VCaP (cell line): ENCODE measurements around the gene TSEN54.
A peak's percentile ranks its signal among the peaks of the same experiment; 100 is the strongest.

ENCODE experiments used
- H3K27ac ChIP-seq: fragments of 450-650 bp; 2 replicates; pipeline ENCODE4 v1.5.1; 2017
- TF ChIP-seq, protein P1 (sequence below): fragments of 450-650 bp; conservative IDR thresholded peaks from 2 replicates; pipeline ENCODE4 v1.5.1; 2017; ENCODE audit warnings: mild to moderate bottlenecking, moderate library complexity

Gene TSEN54

DNA sequence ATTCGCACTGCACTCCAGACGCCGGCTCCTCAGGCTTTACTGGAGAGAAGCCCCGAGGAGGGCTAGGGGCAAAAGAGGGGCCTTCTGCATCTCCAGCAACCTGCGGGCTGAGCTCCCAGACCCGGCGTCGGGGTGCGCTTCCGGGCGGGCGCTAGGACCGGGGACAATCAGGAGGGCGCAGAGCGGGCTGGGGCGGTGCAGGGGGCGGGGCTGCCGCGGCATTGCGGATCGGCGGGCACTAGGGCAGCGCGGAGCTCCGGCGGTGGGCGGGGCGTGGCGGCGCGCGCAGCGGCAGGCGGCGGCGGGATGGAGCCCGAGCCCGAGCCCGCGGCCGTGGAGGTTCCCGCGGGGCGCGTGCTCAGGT, at the start of gene TSEN54:
TSS of gene TSEN54 (plus strand) at position 274 of the 364 bp plus-strand sequence. CDS start at position 307, 33 bp downstream.
- H3K27ac ChIP-seq = peak within 1 kb of the TSS; percentile 86
- TF ChIP-seq, protein P1, sequence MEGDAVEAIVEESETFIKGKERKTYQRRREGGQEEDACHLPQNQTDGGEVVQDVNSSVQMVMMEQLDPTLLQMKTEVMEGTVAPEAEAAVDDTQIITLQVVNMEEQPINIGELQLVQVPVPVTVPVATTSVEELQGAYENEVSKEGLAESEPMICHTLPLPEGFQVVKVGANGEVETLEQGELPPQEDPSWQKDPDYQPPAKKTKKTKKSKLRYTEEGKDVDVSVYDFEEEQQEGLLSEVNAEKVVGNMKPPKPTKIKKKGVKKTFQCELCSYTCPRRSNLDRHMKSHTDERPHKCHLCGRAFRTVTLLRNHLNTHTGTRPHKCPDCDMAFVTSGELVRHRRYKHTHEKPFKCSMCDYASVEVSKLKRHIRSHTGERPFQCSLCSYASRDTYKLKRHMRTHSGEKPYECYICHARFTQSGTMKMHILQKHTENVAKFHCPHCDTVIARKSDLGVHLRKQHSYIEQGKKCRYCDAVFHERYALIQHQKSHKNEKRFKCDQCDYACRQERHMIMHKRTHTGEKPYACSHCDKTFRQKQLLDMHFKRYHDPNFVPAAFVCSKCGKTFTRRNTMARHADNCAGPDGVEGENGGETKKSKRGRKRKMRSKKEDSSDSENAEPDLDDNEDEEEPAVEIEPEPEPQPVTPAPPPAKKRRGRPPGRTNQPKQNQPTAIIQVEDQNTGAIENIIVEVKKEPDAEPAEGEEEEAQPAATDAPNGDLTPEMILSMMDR = no peak

DNA sequence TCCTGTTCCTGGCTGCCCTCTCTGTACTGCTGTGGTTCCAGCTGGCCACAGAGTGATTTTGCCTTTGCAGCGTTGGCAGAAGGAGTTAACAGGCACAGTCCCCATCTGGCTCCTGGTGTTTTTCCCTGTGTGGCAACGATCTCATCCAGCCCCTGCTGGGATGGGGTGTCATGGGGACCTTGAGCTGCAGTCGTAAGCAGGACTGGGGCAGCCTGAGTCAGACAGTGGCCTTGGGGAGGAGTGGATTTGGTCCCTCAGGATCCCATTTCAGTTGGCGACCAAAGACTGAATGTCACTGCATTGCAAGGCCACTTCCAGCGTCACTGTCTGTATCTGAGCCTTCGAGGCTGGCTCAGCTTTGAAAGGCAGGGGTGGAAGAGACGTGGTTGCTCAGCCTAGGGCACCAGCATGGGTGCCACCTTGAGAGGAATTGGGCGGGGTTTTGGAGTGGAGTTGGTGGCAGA, 48.0 kb upstream of the TSEN54 start:
- TF ChIP-seq, protein P1 = no peak
- no peak overlapping the region for H3K27ac ChIP-seq

DNA sequence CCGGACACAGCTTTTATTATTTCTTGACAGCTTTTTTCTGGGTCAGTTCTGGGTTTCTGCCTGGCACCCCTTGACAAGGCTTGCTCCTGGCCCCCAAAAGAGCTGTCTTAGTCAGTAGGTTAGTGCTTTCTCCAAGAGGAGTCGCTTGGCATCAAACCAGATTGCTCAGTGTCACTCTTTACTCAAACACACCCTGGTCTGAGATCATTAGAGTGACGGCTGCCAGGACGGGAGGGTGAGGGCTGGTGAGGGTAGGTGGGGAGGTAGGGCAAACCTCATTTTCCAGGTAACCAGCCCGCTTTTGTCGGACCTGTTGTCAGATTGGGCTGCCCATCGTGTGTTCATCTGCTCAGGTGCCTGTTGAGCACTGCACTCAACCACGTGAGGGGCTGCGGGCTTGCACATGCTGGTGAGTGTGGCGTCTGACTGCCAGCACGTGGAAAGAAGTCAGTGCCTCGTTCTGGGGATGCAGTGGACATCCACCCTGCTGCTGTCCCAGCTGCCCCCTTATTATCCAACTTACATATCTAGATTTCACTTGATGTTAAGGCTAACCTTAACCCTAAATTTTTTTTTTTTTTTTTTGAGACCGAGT, 47.5 kb upstream of the TSEN54 start:
- H3K27ac ChIP-seq = no peak overlapping the region
- TF ChIP-seq, protein P1 = no peak

DNA sequence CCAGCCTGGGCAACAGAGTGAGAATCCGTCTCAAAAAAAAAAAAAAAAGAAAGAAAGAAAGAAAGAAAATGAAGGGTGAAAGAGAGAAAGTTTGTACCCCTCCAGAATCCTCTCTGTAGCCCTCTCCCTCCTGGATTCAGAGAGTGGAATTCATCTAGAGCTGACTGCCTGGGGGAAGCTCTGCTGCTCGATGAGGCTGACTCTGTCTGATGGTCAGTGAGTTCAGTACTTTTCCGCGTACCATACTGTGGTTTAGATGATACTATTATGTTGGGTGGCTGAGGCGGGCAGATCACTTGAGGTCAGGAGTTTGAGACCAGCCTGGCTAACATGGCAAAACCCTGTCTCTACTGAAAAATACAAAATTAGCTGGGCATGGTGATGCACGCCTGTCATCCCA, 45.1 kb upstream of the TSEN54 start:
- TF ChIP-seq, protein P1 = no peak
- H3K27ac ChIP-seq = no peak overlapping the region

DNA sequence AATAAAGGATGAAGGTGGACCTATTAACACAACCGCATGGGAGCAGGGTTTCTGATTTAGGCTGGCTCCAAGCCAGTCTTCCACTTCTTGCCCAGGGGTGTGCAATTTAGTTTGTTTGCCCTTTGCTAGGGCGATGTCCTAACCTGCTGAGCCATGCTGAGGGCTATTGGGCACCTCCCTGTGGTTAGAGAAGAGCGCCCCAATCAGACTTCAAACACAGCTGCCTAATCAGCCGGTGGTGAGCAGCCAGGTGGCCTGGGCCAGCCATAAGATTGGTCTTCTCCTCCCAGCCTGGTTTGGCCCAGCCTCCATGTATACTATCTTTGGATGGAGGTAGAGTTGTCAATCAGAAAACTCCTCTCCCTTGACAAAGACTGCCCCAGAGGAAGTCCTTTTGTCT, 44.2 kb upstream of the TSEN54 start:
- no peak overlapping the region for H3K27ac ChIP-seq
- TF ChIP-seq, protein P1 = no peak

DNA sequence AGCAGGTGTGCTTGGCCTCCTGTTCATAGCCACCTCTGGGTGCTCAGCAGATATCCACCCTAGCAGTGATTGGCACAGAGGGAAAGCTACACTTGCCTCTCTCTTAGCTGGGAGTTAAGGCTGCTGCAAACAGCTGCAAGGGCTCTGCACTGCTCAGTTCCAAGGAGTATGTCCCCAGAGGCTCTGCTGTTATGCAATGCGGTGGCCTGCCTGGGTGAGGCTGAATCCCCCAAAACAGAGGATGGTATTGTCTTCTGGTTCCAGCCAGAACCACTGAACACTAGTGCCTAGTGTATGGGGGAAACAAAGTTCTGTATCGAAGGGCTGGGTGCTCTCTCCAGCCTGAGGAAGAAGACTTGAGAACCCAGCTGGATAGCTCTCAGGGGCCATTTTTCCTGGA, 43.1 kb upstream of the TSEN54 start:
- H3K27ac ChIP-seq = no peak overlapping the region
- TF ChIP-seq, protein P1 = no peak

DNA sequence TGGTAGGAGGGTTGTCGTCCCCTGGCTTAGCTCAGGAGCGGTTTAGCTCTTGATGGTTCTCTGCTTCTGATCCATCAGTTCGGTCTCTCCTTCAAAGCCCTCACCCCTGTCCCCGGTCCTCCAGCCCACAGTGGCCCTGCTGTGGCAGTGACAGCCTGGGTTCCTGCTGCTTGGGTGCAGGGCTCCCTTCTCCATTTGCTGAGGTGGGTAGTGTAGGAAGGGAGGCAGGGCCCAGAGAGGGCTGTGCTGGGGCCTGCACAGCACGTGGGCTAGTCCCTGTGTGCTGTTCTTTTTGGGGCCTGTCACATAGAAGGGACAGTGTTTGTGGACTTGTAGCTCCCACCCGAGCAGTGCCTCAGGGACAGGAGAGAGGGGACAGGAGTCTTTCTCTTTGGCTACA, 41.6 kb upstream of the TSEN54 start:
- TF ChIP-seq, protein P1 = no peak
- no peak overlapping the region for H3K27ac ChIP-seq
